Keratinocyte (primary cell): ENCODE data around the gene AUP1. TPM values are rescaled to one million over a fixed set of nuclear protein-coding genes. Genes with fewer than 3 reads are reported as not detected.

Source experiments
- DNase-seq: peaks from one replicate; pipeline ENCODE4 v3.0.0-alpha.2; 2011; ENCODE audit warnings: low read depth, missing footprints, low spot score
- FAIRE-seq: peaks from 2 replicates; lab custom pipeline; 2011; peaks lifted over from hg19 to GRCh38; lab: Jason Lieb, UNC
- H2AFZ ChIP-seq: 2 replicates; pipeline ENCODE4 v1.6.0; 2012; ENCODE audit warnings: low read length, control low read depth, inconsistent platforms; ENCODE audit not compliant: control insufficient read depth
- H3K27ac ChIP-seq: 2 replicates; pipeline ENCODE4 v1.5.1; 2011; ENCODE audit warnings: low read length; ENCODE audit not compliant: control insufficient read depth, insufficient read depth
- H3K27me3 ChIP-seq: 3 replicates; pipeline ENCODE4 v1.6.0; 2011; ENCODE audit warnings: low read length; ENCODE audit not compliant: control insufficient read depth, insufficient read depth; ENCODE audit errors: extremely low read depth
- H3K36me3 ChIP-seq, 2 experiments: 2 replicates in 1 of 2; 3 replicates in 1 of 2; pipeline ENCODE4 v1.5.1; 2011; ENCODE audit warnings: low read length in 2 of 2, mild to moderate bottlenecking in 1 of 2; ENCODE audit not compliant: control insufficient read depth in 2 of 2, insufficient read depth in 2 of 2; ENCODE audit errors: extremely low read depth in 1 of 2
- H3K4me1 ChIP-seq: 3 replicates; pipeline ENCODE4 v1.5.1; 2011; ENCODE audit warnings: low read length; ENCODE audit not compliant: control insufficient read depth, insufficient read depth; ENCODE audit errors: extremely low read depth
- H3K4me2 ChIP-seq: 3 replicates; pipeline ENCODE4 v1.6.0; 2011; ENCODE audit warnings: low read depth, low read length; ENCODE audit not compliant: control insufficient read depth, insufficient read depth; ENCODE audit errors: extremely low read depth
- H3K4me3 ChIP-seq, 3 experiments: fragments of 200-600 bp in 1 of 3; sonication (generic) in 1 of 3; 2 replicates in 2 of 3; 3 replicates in 1 of 3; pipeline ENCODE4 v1.5.1; 2011 to 2016; ENCODE audit warnings: low read length in 3 of 3, mild to moderate bottlenecking in 3 of 3, control low read depth in 2 of 3, inconsistent platforms in 1 of 3, low read depth in 1 of 3, mixed read lengths in 1 of 3, mixed run types in 1 of 3, moderate library complexity in 1 of 3; ENCODE audit not compliant: control insufficient read depth in 2 of 3, insufficient read depth in 2 of 3; ENCODE audit errors: extremely low read depth in 1 of 3
- H3K79me2 ChIP-seq: 2 replicates; pipeline ENCODE4 v1.6.0; 2012; ENCODE audit warnings: low read length; ENCODE audit not compliant: control insufficient read depth, insufficient read depth
- H3K9ac ChIP-seq: 3 replicates; pipeline ENCODE4 v1.6.0; 2011; ENCODE audit warnings: low read length; ENCODE audit not compliant: control insufficient read depth, insufficient read depth; ENCODE audit errors: extremely low read depth
- H3K9me1 ChIP-seq: 3 replicates; pipeline ENCODE4 v1.6.0; 2011; ENCODE audit warnings: low read length; ENCODE audit not compliant: control insufficient read depth, insufficient read depth; ENCODE audit errors: extremely low read depth
- H3K9me3 ChIP-seq: 2 replicates; pipeline ENCODE4 v1.5.1; 2012; ENCODE audit warnings: low read depth, low read length; ENCODE audit not compliant: control insufficient read depth
- H4K20me1 ChIP-seq: 3 replicates; pipeline ENCODE4 v1.6.0; 2011; ENCODE audit warnings: low read length; ENCODE audit not compliant: control insufficient read depth, insufficient read depth; ENCODE audit errors: extremely low read depth
- EZH2 ChIP-seq: IDR thresholded peaks from one replicate; pipeline ENCODE4 v1.6.1; 2012; ENCODE audit warnings: inconsistent platforms, mild to moderate bottlenecking, low read length, moderate library complexity
- dilution Hi-C: fragments of 300-500 bp; cut with MboI; formaldehyde crosslinking; loops from one replicate; pipeline ENCODE4 v1.7.0; 2020; ENCODE audit warnings: low sequenced_read_pairs; ENCODE audit not compliant: extremely low pct_ligation_motif_present
- polyA plus RNA-seq, 5 experiments: library from polyadenylated mRNA; depleted of rRNA in 3 of 5; stranded (reverse) in 3 of 5; stranded (forward) in 1 of 5; unstranded in 1 of 5; fragments of >200 nt; gene quantifications; 1 replicate in 1 of 5; 2 replicates in 3 of 5; 3 replicates in 1 of 5; pipeline versions ENCODE4 v1.2.1 to v1.2.3, GENCODE V29; 2011 to 2012; ENCODE audit warnings: missing spikeins in 2 of 5, low read depth in 1 of 5, low replicate concordance in 1 of 5
- TF ChIP-seq, protein P1 (sequence below), 3 experiments: IDR thresholded peaks in 1 of 3; conservative IDR thresholded peaks in 1 of 3; optimal IDR thresholded peaks in 1 of 3; 2 replicates in 2 of 3; 3 replicates in 1 of 3; pipeline versions ENCODE3 to v1.5.1; 2011; ENCODE audit warnings: low read length in 3 of 3, mild to moderate bottlenecking in 3 of 3, moderate library complexity in 2 of 3, control low read depth in 1 of 3, inconsistent platforms in 1 of 3; ENCODE audit not compliant: insufficient read depth in 2 of 3; ENCODE audit errors: extremely low read depth in 1 of 3

AUP1 gene
- polyA plus RNA-seq, 1 donor (not counting 4 experiments of a cell fraction or from before 2014, with no cell fraction given): 94.9 TPM

DNA sequence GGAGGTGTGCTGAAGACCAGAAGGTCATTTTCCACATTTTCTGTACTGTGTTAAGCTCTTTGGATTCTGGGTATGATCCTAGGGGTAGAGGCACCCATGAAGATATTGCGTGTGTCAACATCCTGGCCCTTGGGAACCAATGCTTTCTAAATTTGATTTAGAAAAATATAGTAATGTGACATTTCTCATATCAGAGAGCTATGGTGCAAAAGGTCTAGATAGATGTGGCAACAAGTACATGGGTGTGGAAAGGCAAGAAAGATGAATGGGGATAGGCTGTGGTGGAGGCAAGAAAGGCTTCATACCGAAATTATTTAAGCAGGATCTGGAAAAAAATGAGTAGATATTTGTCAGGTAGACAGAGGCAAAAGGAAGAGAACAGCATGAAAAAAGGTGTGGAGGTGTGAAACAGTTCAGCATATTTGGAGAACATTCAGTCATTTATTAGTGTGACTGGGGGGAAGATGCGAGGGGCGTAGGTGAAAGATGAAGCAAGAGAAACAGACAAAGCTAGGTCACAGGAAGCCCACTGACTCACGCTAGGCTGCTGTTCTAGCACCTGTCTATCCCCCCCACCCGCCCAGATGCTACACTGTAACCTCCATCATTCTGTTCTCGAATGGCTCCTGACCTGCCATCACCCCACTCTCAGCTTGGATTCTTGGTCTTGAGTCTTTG, 36.7 kb upstream of the AUP1 start:
- TF ChIP-seq EZH2: no peak
- TF ChIP-seq, protein P1, sequence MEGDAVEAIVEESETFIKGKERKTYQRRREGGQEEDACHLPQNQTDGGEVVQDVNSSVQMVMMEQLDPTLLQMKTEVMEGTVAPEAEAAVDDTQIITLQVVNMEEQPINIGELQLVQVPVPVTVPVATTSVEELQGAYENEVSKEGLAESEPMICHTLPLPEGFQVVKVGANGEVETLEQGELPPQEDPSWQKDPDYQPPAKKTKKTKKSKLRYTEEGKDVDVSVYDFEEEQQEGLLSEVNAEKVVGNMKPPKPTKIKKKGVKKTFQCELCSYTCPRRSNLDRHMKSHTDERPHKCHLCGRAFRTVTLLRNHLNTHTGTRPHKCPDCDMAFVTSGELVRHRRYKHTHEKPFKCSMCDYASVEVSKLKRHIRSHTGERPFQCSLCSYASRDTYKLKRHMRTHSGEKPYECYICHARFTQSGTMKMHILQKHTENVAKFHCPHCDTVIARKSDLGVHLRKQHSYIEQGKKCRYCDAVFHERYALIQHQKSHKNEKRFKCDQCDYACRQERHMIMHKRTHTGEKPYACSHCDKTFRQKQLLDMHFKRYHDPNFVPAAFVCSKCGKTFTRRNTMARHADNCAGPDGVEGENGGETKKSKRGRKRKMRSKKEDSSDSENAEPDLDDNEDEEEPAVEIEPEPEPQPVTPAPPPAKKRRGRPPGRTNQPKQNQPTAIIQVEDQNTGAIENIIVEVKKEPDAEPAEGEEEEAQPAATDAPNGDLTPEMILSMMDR (optimal IDR thresholded peaks at IDR 0.05 in 1 of 3, IDR thresholded peaks at IDR 0.05 in 1 of 3, conservative IDR thresholded peaks at IDR 0.05 in 1 of 3; ENCODE audit: extremely low read depth in 1 of 3, insufficient read depth in 2 of 3, low read length in 3 of 3): no peak
- Histone ChIP-seq H3K4me2 (no peak overlapping the region), H3K79me2 (no peaks in the 10 kb centered on the region), H3K36me3 (no peaks in the 10 kb centered on the region), H3K9me1 (no peaks in the 10 kb centered on the region), H3K9ac (no peak overlapping the region), H3K4me3 (no peak overlapping the region), H4K20me1 (no peaks in the 10 kb centered on the region), H3K27me3 (no peaks in the 10 kb centered on the region), H3K4me1 (peaks cover 46% of the 10 kb centered on the region), H3K9me3 (no peaks in the 10 kb centered on the region), H3K27ac (no peak overlapping the region), H2AFZ (no peak overlapping the region)
- no peak for DNase-seq
- dilution Hi-C loops: no loop called here
- FAIRE-seq: no peak

DNA sequence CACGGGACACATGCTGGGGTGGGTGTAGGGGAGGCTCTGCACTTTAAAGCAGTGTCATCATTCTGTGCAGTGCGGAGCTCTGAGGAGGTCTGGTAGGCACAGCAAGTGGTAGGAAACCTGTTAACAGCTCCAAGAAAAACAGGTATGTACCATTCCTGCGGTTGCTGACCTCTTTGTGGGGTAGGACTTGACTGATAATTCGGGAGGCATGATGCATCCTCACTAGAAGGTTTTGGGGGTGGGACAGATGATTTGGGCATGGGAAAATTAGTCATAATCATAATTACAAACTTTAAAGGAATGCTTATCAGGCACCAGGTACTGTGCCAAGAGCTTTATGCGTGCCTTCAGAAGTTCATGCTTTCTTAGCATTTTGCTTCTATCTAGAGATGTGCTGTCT, 34.7 kb upstream of the AUP1 start:
- Histone ChIP-seq H3K4me3 (no peak overlapping the region), H2AFZ (peak overlapping the region; percentile 17), H3K79me2 (no peaks in the 10 kb centered on the region), H3K9me1 (no peaks in the 10 kb centered on the region), H3K27me3 (no peaks in the 10 kb centered on the region), H3K9me3 (no peaks in the 10 kb centered on the region), H3K4me1 (peaks cover 58% of the 10 kb centered on the region), H4K20me1 (no peaks in the 10 kb centered on the region), H3K9ac (no peak overlapping the region), H3K4me2 (peak overlapping the region; percentile 31), H3K27ac (peak overlapping the region; percentile 37), H3K36me3 (no peaks in the 10 kb centered on the region)
- TF ChIP-seq, protein P1 (optimal IDR thresholded peaks at IDR 0.05 in 1 of 3, IDR thresholded peaks at IDR 0.05 in 1 of 3, conservative IDR thresholded peaks at IDR 0.05 in 1 of 3; ENCODE audit: extremely low read depth in 1 of 3, insufficient read depth in 2 of 3, low read length in 3 of 3): no peak
- TF ChIP-seq EZH2: no peak
- DNase-seq (peak; percentile 89), FAIRE-seq (peak; percentile 86)
- dilution Hi-C loops: no loop called here
